ENCODE measurements around the gene F11.

DNA sequence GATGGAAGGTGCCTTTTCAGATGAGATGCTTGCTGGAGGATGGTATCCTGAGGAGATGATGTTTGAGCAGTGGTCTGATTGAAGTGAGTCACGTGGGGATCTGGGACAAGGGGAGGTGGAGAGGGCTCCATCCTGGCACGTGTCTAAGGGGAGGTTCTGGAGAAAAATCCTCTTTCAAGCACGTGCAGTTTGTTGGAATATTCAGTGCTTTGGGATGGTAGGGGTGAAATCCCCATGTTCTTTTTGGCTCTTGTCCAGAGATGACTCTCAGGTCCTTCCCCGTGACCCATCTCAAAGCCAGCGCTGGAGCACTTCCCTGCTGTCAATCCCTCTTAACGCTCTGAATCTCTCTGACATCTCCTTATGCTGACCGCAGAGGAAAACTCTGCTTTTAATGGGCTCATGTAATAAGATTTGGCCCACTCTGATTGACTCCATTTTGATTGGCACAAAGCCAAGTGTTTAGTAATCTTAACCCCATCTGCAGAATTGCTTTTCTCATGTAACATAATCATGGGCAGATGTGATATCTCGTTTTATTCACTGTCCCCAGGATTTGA, 49.4 kb upstream of the F11 start:
- TF ChIP-seq EP300 (IDR thresholded peaks at IDR 0.05) (no peak), POLR2A (IDR thresholded peaks at IDR 0.05) (no peak)
- TF ChIP-seq, protein P1, sequence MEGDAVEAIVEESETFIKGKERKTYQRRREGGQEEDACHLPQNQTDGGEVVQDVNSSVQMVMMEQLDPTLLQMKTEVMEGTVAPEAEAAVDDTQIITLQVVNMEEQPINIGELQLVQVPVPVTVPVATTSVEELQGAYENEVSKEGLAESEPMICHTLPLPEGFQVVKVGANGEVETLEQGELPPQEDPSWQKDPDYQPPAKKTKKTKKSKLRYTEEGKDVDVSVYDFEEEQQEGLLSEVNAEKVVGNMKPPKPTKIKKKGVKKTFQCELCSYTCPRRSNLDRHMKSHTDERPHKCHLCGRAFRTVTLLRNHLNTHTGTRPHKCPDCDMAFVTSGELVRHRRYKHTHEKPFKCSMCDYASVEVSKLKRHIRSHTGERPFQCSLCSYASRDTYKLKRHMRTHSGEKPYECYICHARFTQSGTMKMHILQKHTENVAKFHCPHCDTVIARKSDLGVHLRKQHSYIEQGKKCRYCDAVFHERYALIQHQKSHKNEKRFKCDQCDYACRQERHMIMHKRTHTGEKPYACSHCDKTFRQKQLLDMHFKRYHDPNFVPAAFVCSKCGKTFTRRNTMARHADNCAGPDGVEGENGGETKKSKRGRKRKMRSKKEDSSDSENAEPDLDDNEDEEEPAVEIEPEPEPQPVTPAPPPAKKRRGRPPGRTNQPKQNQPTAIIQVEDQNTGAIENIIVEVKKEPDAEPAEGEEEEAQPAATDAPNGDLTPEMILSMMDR (IDR thresholded peaks at IDR 0.05): no peak

Data from tibial nerve (tissue), 4 donors.